ENCODE data around the gene CCT6B. TPM values are rescaled to one million over a fixed set of nuclear protein-coding genes. Genes with fewer than 3 reads are reported as not detected.

The CCT6B gene
- total and polyA plus RNA-seq, 9 of the 15 experiments (the other 6 are each of a cell fraction or from before 2014, with no cell fraction given), result 0.25 to 0.91 (median 0.58) TPM

GRCh38 chr17:34979650-34980352 lies 18.5 kb upstream of the CCT6B start (continued):
- TF ChIP-seq ZNF407 (IDR thresholded peaks at IDR 0.05; ENCODE audit: low read depth) (no peak), FOXM1 (IDR thresholded peaks at IDR 0.05; ENCODE audit: low read depth) (0 out of 2 replicates have a peak, but pooled peaks have one; percentile 30), FOXM1 (CRISPR knock-in tag; IDR thresholded peaks at IDR 0.05; ENCODE audit: low read depth) (no peak), ELF1 (tag; IDR thresholded peaks at IDR 0.05) (no peak), SUPT5H (IDR thresholded peaks at IDR 0.05) (peak; percentile 66; the same call in 1 of the 2 replicates), RBBP5 (IDR thresholded peaks at IDR 0.05; ENCODE audit: borderline replicate concordance, insufficient read depth, low read length, poor library complexity, severe bottlenecking) (no peak), UBTF (IDR thresholded peaks at IDR 0.05; ENCODE audit: borderline replicate concordance in 1 of 2, low read depth in 2 of 2, low read length in 2 of 2) (0 out of 4 replicates have a peak, but pooled peaks of 1 of the 2 experiments have one; percentile 19), ZNF695 (CRISPR knock-in tag; IDR thresholded peaks at IDR 0.05) (no peak), MAFF (IDR thresholded peaks at IDR 0.05; ENCODE audit: low read length) (no peak; the same call in 1 of the 2 replicates), ZNF133 (CRISPR knock-in tag; IDR thresholded peaks at IDR 0.05) (no peak), SIN3B (IDR thresholded peaks at IDR 0.05; ENCODE audit: low read depth) (no peak), HSF4 (CRISPR knock-in tag; IDR thresholded peaks at IDR 0.05; ENCODE audit: borderline replicate concordance) (no peak), ZEB2 (IDR thresholded peaks at IDR 0.05) (no peak)
